HG02885 (cell line): ENCODE measurements around the gene CAMTA1.

Experiments used
- ATAC-seq: cut with Tn5 transposase; IDR thresholded peaks from one replicate; pipeline ENCODE4 v1.9.1; 2021; ENCODE audit warnings: mild to moderate bottlenecking; ENCODE audit not compliant: unreplicated experiment, poor library complexity

Gene CAMTA1

DNA sequence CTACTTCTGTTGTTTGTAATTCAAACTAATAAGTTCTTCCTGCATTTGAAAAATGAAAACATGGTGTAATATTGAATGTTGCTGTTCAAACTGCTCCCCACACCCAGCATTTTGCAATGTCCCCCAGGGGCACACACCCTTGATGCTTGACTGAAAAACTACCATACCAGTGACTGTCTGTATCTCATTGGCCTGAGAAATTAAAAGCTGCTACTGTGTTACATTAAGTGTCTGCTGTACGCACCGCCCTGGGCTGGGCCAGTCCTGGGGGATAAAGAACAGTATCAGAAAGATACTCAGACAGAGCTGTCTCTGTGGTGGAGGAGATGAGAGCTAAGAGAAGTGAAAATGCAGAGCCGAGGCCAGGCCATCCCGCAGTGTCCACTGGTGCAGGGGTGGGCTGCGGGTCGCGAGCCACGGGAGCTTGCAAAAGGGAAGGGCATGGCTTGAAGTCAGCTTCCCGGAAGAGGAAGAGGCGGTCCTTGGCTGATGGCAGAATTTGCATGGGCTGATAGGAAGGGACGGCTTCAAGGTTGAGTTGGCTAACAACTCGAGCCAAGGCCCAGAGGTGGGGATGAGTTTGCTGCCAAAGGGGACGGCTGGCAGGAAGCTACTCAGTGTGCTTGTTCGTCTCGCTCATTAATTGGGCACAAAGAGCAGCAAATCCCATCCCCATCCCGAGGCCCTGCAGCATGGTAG lies 656.0 kb downstream of the CAMTA1 start:
- no peak for ATAC-seq

DNA sequence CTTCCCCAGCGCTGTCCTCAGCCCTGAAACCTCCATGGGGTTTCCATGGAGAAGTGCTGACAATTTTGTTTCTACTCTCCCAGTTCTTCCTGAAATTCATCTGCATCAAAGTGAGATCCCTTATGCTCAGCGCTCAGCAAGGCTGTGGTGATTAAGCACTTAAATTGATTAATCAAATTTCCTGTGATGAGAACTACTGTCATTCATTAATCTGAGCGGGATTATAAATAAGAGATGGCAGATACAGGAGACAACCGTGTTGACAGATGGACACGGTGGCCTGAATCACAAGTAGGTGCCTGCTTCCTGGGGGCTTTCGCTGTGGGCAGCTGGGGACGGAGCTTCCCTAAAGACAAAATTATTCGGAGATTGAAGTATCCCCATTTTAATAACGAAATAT lies 656.8 kb downstream of the CAMTA1 start:
- ATAC-seq: no peak

DNA sequence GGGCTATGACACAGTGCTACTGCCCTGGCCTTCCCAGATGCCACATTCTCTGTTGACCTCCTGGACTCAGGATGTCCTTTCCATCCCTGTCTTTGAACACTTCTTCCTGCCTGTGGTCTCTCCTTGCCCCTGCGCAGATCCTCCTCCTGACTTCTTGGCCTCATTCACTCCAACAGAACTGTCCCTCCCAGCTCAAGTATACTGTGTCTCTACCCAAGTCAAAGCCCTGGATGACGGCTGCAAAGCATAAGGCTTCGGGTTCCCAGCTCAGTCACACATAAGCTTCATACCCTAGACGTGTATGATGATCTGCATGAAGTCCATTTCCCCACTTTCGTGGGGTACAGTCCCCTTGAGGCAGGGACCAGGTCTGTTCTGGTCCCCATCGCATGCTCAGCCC lies 657.7 kb downstream of the CAMTA1 start:
- ATAC-seq: no peak

DNA sequence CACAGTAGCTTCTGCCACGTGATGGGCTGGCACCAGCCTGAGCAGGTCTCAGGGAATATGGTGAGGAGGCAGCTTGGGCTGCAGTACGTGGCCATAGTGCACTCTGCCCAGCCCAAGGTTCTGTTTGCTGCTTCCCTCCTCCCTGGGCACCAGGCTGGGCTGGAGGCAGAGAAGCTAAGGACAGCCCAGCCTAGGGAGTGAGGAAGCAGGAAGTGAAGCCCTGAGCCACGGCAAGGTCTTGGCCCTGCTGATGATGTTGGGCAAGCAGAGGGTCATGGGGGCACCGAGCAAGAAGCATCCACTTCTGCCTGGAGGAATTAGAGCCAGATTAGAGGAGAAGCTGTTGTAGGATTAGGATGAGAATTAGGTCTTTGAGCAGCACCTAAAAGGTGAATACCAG lies 659.1 kb downstream of the CAMTA1 start:
- ATAC-seq: no peak

DNA sequence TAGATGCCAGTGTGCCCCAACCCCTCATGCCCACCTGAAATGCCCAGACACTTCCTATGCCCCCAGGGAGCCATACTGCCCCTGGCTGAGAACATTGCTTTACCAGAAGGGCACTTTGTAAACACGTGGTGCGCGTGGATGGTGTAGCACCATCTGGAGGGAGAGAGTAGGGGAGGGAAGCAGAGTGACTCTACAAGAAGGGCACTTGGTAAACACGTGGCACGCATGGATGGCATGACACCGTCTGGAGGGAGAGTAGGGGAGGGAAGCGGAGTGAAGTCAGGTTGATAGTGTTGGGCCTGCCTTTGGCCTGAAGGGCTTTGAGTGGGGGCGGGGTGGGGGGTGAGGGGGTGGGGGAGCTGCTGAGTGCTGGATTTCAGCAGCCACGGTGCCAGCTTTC lies 661.8 kb downstream of the CAMTA1 start:
- ATAC-seq: no peak

DNA sequence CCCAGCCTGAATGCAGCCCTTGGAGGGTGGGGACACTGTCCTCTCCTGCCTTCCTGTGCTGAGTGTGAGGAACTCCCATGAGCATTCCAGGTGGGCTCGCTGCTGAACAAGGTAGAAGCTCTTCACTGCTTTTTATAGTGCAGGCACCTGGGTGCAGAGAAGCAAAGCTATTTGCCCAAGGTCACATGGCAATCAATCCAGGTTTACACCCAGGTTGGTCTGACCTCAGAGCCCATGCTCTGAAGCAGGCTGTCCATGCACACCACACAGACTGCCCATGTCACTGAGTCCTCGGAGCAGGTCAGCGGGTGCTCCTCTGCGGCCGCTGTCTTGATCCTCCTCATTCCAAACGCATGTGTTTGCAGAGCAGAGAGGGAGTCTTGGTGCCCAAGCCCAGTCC lies 662.5 kb downstream of the CAMTA1 start:
- ATAC-seq: no peak

DNA sequence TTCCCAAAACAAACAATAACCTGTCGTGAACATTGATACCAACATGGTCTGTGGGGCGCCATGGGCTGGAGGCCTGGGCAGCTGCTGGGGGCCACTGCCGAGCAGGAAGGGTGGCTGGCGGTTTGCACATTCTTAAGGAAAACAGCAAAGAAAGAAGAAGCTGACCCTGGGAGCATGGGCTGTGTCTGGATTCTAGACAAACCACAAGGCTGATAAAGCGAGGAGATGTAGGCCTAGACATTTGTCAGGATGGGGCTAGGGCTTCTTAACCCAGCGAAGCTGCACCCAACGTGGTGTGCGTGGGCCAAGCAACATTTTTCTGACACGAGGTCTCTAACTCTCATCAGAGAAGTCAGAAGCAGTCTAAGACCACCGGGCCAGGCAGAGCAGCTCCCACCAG lies 663.7 kb downstream of the CAMTA1 start:
- no peak for ATAC-seq

DNA sequence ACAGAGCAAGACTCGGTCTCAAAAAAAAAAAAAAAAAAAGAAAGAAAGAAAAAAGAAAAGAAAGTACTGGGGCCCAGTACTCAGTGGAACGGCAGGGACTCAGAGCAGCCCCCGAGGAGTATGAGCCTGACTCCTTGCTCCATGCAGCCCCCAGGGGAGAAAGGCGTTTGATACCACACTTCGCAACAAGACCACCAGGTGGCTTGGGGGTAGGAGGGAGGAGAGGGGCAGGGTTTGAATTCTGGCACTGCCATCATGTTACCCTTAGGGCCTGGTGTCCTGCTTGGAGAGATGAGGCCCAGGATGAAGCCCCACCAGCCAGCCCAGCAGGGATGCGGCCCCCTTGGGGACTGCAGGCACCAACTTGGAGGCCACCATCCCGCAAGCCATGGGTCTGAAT lies 664.5 kb downstream of the CAMTA1 start:
- ATAC-seq: no peak

DNA sequence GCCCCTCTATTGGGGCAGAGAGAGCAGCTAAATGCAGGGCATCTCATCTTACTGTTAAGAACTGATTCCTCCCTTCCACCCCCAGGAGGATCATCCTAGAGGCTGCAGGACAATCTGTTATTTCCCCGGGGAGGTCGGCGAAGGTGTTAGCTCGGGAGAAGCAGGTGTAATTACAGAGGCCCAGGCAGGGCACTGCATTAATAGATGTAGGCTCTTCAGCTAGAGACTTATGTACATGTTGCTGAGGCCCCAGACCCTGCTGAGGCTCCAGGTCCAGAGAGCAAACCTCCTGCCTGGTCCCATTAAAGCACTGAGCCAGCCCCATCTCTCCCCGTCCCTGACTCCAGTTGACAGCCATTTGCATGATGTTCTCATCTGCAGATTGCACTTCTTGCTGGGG lies 665.6 kb downstream of the CAMTA1 start:
- ATAC-seq: no peak

DNA sequence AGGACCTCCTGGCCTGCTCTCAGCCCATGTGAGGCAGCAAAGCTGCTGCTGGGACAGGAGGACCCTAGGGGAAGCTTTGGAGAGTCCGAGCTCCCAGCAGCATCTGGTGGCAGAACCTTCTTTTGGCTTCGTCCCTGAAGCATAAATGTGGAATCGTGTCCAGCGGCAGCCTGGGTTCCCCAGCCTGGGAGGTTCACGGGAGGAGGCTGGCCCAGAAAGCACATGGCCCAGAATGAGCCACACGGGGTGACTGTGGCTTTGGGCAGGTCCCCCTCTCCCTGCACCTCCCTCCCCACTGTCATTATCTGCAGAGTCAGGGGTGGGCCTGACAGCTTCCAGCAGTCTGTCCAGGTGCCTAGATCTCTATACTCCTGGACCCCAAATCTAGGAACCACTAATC lies 667.8 kb downstream of the CAMTA1 start:
- no peak for ATAC-seq

DNA sequence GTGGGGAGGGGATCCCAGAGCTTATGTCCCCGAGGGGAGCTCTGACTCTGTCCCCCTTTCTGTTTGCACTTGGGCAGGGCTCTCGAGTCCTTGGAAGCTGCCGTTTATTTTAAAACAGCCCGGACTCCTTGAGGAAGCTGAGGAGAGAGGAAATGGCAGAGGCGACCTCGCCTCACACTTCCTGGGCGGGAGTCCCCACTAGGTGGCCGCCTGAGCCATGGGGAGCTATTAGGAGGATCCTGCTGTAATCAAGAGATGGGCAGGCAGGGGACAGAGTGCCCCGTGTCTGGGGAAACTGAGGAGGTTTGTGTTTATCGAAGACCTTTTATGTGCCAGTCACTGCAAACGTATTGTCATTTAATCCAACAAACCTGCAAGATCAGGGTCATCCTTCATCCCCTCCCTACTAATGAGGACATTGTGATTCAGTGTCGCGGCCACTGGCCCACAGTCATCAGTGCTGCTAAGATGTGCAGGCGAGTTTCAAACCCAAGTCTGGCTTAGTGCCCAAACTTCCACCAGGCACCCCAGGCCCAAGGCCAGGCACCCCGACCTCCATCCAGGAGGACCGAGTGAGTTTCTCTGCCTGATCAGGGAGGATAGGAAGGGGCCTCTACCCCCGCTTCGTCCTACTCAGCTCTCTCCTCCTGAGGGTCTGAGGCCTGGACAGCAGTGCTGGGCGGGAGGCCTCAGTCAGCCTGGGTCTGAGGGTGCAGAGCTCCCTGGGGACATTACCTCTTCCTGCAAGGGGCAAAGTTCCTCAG lies 669.0 kb downstream of the CAMTA1 start:
- ATAC-seq: no peak

DNA sequence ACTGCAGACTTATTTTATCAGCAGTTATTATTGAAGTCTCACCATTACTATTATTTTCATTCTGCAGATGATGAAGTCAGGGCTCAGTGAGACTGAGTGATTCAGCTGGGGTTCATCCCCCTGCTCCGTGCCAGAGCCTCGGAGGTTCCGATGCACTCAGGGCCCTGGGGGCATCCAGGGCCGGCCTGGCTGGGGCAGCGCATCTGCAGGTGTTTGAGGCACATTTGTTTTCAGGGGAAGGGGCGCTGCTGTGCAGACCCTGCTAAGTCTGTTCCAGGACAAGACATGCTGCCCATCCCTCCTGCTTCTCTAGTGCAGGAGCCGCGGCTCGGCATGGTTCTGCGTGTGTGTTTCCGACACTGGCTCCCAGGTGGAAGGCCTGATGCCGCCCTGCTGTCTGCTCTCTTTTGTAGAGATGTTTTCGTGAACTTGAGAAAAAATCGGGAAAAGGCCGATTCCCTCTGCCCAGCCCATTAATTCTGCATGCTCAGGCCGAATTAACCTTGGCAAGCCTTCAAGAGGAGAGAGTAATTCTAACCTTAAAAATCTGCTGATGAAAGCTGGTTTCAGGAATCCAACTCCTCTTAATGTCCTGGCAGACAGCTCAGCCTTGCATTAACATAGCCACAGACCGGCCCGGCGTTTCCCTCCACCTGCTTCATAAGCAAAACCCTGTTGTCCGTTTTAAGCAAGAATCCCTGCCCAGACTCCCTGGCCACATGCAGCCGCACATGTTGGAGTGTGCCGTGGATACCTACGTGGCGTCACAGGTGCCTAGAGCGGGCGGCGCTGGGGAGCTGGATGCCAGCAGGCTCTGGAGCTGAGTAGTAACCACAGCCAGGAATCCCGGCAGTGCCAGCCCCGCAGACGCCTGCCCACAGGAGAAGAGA lies 669.9 kb downstream of the CAMTA1 start:
- no peak for ATAC-seq

DNA sequence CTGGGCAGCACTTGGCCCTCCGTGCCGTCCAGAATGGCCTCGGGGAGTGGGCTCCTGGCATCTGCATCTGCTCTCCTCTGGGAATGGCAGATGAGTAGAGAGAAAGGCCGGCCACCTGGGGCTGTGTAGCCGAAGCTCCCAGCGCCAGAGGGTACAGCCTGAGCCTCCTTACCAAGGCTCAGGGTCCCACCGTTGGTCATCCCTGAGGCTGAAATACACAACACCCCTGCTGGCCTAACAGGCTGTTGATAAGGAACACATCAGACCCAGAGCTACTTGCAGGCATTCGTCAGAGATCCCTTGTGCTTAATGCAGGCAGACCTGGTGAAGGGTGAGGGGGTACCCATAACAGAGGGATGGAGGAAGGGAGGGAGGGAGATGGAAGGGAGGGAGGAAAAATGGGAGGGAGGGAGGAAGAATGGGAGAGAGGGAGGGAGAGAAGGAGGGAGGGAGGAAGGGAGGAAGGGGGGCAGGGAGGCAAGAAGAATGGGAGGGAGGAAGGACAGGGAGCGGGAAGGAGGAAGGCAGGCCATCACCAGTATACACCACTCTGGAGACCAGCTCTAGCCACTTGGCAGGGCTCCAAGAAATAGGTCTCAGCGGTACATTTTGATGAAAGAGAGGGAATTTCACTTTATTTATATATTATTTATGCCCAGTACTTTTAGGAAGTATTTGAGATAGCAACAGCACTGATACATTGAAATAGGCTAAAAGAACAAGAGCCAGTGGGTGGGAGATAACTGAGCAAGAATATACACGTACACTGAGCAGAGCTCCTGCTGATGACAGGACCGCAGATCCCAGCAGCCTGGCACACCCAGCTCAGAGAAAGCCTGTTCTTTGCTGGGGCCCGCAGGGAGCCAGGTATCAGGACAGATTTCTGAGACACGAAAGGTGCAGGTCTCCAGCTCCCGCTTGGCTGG lies 670.8 kb downstream of the CAMTA1 start:
- ATAC-seq: no peak

DNA sequence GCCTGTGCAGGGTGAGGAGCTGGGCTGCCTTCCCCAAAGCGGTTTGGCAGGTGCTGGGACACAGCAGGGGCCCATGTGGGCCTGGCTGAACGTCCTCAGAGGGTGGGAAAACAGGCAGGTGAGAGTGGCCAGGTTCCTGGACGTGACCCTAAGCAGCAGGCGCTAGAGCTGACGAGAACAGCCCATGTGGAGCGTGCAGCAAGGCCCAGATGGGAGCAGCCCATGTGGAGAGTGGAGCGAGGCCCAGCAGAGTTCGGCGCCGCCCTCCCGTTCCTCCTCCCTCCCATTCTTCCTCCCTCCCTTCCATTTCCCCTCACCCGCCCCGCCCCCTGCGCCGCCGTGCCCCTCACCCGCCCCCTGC lies 671.4 kb downstream of the CAMTA1 start:
- no peak for ATAC-seq

DNA sequence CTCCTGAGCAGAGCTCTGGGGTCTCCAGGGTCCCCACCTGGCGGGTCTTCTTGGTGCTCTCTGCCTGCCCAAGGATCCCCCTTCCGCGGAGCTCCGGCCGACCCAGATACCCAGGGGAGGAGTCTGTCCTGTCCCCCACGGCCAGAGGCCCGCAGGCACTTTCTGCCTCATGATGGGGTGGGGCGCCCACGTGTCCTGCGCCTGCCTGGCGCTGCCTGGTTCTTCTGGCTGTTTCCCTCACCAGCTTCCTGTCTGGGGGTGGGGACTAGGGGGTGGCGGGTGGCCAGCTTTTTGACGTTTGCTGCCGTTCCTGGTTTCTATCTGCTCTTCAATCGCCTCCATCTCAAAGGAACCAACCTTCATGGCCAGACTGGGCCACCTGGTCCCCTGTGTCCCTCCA lies 672.6 kb downstream of the CAMTA1 start:
- no peak for ATAC-seq

DNA sequence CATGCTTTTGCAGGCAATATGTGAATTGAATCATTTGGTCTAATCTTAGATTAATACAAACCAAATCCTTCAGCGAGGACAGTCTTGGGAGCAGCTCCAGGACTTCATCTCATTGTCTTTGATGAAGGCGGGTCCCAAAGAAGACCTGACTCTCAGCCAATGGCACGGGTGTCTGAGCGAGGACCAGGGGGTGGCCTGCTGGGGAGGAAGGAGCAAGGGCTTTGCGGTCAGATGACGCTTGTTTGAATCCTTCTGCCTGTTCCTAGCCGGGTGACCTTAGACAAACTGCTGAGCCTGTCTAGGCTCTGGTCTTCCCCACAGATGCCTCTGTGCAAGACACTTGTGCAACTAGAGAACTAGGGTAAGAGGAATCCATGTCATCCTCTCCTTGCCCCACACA lies 673.7 kb downstream of the CAMTA1 start:
- no peak for ATAC-seq

DNA sequence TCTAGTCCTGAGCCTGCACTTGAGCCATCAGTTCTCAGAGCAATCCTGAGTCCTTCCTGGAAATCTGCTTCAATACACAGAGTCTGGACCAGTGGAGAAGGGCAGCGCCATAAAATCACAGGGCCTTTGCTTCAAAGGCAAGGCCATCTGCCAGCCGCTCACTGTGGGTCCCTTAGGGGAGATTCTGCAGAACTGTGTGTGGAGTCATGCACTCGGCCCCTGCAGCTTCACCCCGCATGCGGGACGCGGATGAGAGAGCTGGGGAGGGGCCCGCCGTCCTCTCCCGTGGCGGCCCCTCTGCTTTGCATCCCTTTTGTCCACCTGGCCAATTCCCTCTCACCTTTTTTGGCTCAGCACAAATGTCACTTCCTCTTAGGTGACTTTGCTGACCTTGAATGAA lies 674.7 kb downstream of the CAMTA1 start:
- ATAC-seq: no peak

DNA sequence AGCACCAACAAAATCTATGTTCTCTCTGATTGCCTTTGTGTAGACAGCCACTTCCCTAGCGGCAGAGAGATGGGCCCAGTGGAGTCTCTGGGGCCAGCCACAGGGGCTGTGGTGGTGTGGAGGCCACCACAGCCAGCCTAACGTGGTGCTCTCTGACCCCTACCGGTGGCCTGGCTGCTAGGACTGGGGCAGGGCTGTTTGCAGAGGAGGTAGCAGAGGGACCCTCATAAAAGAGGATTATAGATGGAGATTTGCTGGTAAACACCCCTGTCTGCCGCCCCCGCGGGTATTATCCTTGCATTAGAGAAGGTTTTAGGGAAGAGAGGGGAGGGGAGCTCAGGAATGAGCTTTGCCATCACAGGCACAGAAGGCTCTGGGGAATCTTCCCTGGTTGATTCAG lies 675.6 kb downstream of the CAMTA1 start:
- no peak for ATAC-seq

DNA sequence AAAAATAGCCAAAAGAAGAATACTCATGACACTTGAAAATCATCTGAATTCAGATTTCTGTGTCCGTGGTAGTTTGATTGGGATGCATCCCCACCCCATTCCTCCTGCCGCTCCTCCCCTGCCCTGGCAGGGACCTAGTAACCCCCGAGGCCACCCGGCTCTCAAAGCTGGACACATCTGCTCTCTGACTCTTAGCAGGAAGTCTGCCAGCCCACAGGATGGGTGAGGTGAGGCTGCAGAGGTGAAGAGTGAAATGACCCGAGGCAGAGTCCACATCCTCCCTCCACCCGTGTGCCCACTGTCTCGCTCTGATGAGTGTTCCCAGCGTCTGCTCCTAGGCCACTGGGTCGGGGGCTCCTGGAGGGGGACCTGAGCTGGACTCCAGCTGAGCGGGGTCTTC lies 677.4 kb downstream of the CAMTA1 start:
- ATAC-seq: no peak

DNA sequence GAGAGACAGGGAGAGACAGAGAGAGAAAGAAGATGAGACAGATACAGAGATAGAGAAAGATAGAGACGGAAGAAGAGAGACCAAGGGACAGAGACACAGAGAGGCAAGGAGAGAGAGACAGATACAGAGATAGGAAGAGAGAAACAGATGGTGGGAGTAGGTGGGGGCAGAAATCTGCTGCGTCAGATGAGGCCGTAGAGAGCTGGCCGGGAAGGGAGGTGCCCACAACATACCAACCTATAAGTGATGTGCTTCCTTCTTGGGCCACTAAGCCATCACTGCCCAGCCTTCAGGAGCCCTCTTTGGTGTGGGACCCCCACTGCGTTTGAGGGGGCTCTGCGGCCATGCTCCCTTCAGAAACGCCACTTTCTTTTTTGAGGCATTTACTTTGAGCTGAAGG lies 678.3 kb downstream of the CAMTA1 start:
- ATAC-seq: no peak
